Stimulated activated CD8-positive, alpha-beta memory T cell treated with anti-CD3 and anti-CD28 coated beads, Interleukin-4, amount 100 ng/mL, for 4 hours (primary cell): ENCODE results near the gene SFT2D1.

ENCODE experiments used
- DNase-seq, 2 donors: peaks; one replicate each; pipeline ENCODE4 v3.0.0-alpha.2; 2020; ENCODE audit warnings: low read depth in 2 of 2, low spot score in 1 of 2

Gene SFT2D1

GRCh38 chr6:166278579-166279392 is 63.6 kb downstream of the SFT2D1 start:
- no peak for DNase-seq

- no peak for DNase-seq
Observed at GRCh38 chr6:166277892-166278578, 64.3 kb downstream of the SFT2D1 start.

- no peak for DNase-seq
Observed at GRCh38 chr6:166277018-166277417, 65.3 kb downstream of the SFT2D1 start.

- peak; percentile 33 to 64 for DNase-seq
Observed at GRCh38 chr6:166275714-166276166, 66.6 kb downstream of the SFT2D1 start.

- no peak for DNase-seq
Observed at GRCh38 chr6:166274739-166275370, 67.5 kb downstream of the SFT2D1 start.

GRCh38 chr6:166274163-166274562 is 68.2 kb downstream of the SFT2D1 start:
- no peak for DNase-seq

- no peak for DNase-seq
Observed at GRCh38 chr6:166271376-166271765, 71.0 kb downstream of the SFT2D1 start.

- no peak for DNase-seq
Observed at GRCh38 chr6:166270706-166271375, 71.5 kb downstream of the SFT2D1 start.
